ENCODE data around the gene KAT2B. TPM values are rescaled to one million over a fixed set of nuclear protein-coding genes. Genes with fewer than 3 reads are reported as not detected.

Gene KAT2B
- total and polyA plus RNA-seq, 12 donors, result 5.4 to 32.2 (median 20.9) TPM

DNA sequence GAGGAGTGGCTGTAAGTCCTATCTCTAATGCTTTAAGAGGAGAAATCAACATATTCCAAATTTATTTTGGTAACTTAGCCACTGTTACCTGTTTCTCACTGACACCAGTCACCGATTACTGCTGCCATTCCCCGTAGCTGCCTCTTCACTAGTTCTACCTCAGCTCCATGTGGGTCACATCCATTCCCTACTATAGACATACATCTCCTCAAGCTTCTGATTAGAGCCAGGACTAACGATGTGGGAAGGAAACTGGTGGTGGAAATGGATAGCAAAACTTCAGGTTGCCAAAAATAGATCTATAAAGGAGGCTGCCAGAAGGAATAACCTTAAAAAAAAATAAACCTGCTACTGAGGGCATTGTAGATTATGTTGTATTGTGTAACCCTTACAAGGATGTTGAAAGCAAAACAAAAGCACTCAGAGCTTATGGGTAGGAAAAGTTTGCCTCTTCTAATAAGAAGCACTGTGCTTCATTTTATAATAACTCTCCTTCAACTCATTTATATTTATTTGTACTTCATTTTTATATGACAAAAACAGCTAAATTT, 56.0 kb downstream of the KAT2B start:
- Histone ChIP-seq H3K27ac (no peak overlapping the region), H3K4me1 (replicated peaks in 1 of 2) (peaks cover 0 to 6% of the 10 kb centered on the region in 2 donors), H3K36me3 (replicated peaks in 1 of 2) (no peaks in the 10 kb centered on the region), H3K27me3 (no peaks in the 10 kb centered on the region), H3K9me3 (replicated peaks in 1 of 3) (no peaks in the 10 kb centered on the region), H3K4me3 (no peak overlapping the region)
- intact Hi-C loops (cut with DNase I), result no loop called here
- TF ChIP-seq, protein P1, sequence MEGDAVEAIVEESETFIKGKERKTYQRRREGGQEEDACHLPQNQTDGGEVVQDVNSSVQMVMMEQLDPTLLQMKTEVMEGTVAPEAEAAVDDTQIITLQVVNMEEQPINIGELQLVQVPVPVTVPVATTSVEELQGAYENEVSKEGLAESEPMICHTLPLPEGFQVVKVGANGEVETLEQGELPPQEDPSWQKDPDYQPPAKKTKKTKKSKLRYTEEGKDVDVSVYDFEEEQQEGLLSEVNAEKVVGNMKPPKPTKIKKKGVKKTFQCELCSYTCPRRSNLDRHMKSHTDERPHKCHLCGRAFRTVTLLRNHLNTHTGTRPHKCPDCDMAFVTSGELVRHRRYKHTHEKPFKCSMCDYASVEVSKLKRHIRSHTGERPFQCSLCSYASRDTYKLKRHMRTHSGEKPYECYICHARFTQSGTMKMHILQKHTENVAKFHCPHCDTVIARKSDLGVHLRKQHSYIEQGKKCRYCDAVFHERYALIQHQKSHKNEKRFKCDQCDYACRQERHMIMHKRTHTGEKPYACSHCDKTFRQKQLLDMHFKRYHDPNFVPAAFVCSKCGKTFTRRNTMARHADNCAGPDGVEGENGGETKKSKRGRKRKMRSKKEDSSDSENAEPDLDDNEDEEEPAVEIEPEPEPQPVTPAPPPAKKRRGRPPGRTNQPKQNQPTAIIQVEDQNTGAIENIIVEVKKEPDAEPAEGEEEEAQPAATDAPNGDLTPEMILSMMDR (IDR thresholded peaks at IDR 0.05), result no peak
- TF ChIP-seq POLR2A (IDR thresholded peaks at IDR 0.05), result no peak
- WGBS, 4 donors, result 67 to 73% (median 71%) methylated on average over 3 of the region's 3 CpGs
- no peak for DNase-seq

DNA sequence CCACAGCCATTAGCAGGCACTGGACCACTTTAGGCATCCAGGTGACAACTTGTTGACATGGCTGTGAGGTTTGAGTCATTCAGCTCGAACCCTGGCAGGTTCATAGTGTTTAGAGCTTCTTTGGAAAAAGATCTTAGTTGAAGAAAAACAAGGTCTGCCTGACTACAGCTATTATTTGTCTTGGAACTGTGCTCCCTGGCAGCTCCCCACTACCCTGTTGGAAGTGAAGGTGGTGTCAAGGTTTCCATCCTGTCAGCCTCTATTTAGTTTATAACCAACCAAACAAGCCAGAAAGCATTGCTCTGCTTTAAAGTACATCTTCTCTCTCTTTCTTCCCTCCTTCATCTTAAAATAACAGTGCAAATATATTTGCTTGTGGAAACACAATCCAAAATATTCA, 56.8 kb downstream of the KAT2B start:
- TF ChIP-seq POLR2A (IDR thresholded peaks at IDR 0.05), result no peak
- TF ChIP-seq, protein P1 (IDR thresholded peaks at IDR 0.05), result no peak
- Histone ChIP-seq H3K27ac (no peak overlapping the region), H3K9me3 (replicated peaks in 1 of 3) (no peaks in the 10 kb centered on the region), H3K4me3 (no peak overlapping the region), H3K4me1 (replicated peaks in 1 of 2) (peaks cover 0 to 6% of the 10 kb centered on the region in 2 donors), H3K36me3 (replicated peaks in 1 of 2) (no peaks in the 10 kb centered on the region), H3K27me3 (no peaks in the 10 kb centered on the region)
- intact Hi-C loops (cut with DNase I), result no loop called here
- 29 to 38% (median 34%) methylated on average over 1 of the region's 1 CpG for WGBS, 4 donors
- DNase-seq, result no peak

DNA sequence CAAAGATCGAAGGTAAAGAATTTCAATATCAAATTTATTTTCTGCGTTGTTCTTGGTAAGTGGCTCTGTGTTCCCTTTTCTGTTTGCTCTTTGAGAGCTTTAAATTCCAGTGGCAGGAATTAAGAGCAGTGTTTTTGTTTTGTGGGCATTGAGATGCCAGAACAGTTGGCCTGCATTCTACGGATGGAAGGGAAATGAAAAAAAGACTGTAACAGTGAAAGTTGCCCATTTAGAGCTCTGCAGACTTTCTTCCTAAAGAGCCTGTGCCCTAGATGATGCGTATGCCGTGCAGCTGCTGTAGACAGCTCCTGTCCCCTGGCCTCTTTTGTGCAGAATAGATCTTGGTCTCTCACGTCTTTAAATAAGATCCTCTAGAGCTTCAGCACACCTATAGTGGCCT, 58.8 kb downstream of the KAT2B start:
- peaks cover 0 to 6% of the 10 kb centered on the region in 2 donors for H3K4me1 ChIP-seq (replicated peaks in 1 of 2)
- no peak overlapping the region for H3K27ac ChIP-seq
- H3K27me3 ChIP-seq, result no peaks in the 10 kb centered on the region
- DNase-seq, result no peak
- 92 to 95% (median 94%) methylated on average over 6 of the region's 6 CpGs for WGBS, 4 donors
- intact Hi-C loops (cut with DNase I), result no loop called here
- no peaks in the 10 kb centered on the region for H3K36me3 ChIP-seq (replicated peaks in 1 of 2)
- H3K9me3 ChIP-seq (replicated peaks in 1 of 3), result no peaks in the 10 kb centered on the region
- TF ChIP-seq, protein P1 (IDR thresholded peaks at IDR 0.05), result no peak
- no peak for TF ChIP-seq POLR2A (IDR thresholded peaks at IDR 0.05)
- H3K4me3 ChIP-seq, result no peak overlapping the region

DNA sequence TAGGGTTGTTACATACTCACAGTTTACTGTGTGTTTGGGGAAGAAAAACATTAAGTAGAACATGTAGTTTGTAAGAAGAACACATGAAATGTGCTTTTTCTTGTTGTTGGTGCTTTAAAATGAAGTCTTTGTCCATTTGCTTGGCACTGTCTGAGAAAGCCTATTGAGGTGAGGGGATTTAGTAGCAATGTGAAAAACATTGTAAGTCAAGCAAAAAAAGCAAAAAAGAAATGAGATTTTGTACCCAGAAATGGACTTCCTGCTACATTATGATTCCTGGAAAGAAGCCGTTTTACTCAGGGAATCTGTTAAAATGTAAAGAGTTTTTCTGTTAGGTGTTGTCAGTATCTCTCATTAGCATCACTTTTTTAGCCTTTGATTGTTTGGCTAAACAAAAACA, 59.9 kb downstream of the KAT2B start:
- Histone ChIP-seq H3K4me1 (replicated peaks in 1 of 2) (peaks cover 0 to 6% of the 10 kb centered on the region in 2 donors), H3K4me3 (no peak overlapping the region), H3K36me3 (replicated peaks in 1 of 2) (no peaks in the 10 kb centered on the region), H3K9me3 (replicated peaks in 1 of 3) (no peaks in the 10 kb centered on the region), H3K27ac (no peak overlapping the region), H3K27me3 (no peaks in the 10 kb centered on the region)
- 79 to 90% (median 81%) methylated on average over 1 of the region's 1 CpG for WGBS, 4 donors
- TF ChIP-seq, protein P1 (IDR thresholded peaks at IDR 0.05), result no peak
- TF ChIP-seq POLR2A (IDR thresholded peaks at IDR 0.05), result no peak
- intact Hi-C loops (cut with DNase I), result no loop called here
- DNase-seq, result no peak
